ENCODE data around the gene CENPM. TPM values are rescaled to one million over a fixed set of nuclear protein-coding genes. Genes with fewer than 3 reads are reported as not detected.

Gene CENPM
- total RNA-seq, 1 donor from 2014 or later: 53.5 TPM

DNA sequence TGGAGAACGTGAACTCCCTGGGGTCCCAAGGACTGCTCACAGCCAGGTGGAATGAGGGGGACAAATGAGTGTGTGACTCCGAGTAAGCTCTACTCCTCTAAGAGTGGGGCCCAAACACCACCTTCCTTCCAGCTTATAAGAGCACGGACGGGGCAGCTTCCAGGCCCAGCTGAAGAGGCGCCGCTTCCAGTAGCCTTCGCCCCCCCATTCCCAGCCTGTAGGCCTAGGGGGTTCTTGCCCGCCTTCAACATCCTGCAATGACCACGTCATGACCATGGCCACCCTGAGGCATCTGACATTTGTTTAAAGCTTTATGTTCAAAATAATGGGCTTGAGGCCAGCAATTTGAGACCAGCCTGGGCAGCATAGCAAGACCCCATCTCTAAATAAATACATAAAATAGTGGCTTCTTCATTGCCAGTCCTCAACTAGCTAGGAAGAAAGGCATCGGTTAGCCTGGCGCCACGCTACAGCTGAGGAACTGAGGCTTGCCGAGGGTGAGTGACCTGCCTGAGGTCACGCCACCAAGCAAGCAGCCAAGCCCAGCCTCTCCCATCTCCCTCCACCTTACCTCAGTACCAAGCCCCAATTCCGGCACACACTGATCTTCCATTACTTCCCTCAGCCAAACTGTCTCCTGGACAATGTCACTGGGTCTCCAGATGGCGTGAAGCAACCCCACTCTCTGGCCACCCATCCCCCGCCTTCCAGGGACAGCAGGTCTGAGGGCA, 12.5 kb downstream of the CENPM start:
- intact Hi-C loops (cut with micrococcal nuclease): no loop called here

DNA sequence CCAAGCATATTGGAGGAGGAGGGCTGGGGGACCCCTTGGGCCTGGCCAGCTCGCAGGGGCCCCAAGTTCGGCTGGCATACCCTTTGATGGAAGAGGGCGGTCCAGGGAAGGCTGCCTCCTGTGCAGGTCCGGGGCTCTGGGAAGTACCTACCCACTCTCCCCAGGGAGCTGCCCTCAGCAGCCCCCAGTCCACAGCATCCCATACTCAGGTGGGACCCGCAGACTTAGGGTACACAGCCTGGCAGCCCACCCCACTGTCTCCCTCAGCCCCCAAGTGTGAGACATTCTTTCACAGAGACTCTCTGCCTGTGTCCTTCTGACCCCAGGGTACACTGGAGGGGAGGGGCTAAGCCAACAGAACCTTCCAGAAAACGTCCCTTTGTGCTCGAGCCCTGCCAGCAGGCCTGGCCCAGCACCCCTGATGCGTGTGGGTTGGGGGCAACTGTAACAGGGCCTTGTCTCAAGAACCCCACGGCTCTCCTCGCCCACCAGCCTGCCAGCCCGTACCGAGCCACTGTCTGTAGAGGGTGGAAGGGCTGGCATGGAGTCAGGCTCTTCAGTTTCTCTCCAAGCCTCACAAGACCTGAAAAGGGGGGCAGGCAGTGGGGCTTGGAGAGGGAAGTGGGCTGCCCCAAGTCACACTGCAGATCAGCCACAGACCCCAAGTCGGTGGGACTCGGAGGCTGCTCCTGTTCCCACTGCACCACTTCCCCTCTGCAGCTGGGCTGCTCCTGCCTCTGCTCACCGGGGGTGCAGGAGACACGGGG, 13.4 kb downstream of the CENPM start:
- intact Hi-C loops (cut with micrococcal nuclease): no loop called here

DNA sequence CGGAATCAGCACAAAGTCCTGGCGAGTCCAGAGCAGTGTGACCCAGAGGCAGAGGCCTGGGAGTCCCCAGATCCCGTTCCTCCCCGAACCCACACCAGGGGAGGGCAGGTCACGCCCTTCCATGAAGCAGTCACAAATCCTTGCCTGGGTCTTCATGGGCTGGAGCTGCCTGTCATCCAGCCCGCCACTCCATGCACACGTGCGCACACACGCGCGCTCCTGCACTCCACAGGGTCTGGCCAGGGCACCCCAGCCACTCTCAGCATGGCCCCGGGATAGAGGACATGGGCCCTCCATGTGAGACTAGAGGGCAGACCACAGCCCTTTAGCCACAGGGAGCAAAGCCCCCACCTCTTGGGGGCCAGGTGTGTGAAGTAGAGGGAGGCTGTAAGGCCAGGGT, 14.6 kb downstream of the CENPM start:
- intact Hi-C loops (cut with micrococcal nuclease): no loop called here

DNA sequence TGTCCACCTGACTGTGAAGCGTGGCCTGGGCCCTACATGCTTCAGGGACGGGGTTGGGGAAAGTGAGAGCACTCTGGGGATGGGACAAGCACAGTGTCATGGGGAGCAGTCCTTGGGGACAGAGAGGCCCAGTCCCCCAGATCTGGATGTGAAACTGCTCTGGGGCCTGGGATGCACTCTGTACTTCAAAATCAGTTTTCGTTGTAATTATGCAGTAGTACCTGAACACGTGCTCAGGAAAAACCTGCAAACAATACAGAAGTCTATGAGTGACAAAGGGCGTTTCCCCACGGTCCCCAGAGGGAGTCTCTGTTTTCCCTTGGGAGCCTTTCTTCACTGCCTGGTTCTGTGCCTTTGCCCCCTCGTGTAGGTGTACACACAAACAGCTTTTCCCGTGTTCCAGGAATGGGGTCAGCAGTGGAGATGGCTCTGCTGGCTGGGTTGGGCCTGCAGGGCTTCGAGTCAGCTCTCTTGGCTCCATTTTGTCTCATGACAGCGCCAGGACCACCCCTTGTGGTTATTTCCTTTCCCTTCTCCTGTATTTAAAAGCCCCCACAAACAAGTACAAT, 15.2 kb downstream of the CENPM start:
- intact Hi-C loops (cut with micrococcal nuclease): no loop called here

DNA sequence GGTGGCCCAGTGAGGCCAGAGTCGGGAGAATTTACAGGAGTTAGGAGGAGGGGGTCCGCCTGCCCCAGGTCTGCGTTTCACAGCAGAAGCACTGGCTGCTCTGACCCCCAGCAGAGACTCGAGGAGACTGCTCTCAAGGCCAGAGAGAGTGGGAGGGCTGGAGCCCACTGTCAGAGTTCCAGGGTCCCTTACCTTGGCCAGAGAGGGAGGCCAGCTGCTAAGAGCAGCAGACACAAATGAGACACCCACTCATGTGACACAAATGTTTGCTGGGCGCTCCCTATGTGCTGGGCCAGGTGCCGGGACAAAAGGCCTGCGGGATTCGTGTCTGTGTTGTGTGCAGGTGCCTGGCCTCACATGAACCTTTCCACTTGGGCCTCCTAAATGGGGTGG, 17.5 kb downstream of the CENPM start:
- intact Hi-C loops (cut with micrococcal nuclease): no loop called here

DNA sequence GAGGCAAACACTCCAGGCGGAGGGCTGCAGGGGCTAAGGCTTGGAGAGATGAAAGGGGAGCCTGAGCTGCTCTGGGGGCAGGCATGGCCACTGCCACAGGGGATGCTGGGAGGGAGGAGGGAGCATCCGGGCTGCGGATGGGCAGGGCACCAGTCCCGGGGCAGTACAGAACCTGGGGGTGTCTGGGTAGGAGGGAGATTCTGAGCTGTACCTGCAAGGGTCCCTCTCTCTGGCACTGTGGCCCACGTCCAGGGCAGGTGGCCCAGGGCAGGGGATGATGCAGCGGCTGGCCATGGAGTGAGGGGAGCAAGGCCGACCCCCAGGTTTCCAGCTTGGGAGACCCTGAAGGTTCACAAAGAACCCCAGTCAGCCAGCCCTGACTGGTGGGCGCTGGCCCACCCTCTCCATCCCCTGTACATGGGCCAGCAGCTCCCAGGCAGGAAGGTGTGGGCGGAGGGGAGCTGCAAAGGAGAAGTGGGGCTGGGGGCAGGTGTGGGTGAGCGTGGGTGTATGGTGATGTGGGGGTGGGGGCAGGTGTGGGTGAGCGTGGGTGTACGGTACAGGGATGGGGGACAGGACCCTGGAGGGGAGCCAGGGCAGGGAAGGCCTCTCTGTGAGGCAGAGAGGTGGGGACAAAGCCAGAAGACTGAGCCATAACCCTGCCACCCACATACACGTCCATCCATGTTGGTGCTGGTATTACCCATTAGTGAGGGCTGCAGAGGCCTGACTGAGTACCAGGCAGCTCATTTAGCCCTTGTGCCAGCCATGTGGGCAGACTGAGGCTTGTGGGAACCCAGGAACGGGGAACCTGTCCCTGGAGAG, 18.1 kb downstream of the CENPM start:
- intact Hi-C loops (cut with micrococcal nuclease): no loop called here

DNA sequence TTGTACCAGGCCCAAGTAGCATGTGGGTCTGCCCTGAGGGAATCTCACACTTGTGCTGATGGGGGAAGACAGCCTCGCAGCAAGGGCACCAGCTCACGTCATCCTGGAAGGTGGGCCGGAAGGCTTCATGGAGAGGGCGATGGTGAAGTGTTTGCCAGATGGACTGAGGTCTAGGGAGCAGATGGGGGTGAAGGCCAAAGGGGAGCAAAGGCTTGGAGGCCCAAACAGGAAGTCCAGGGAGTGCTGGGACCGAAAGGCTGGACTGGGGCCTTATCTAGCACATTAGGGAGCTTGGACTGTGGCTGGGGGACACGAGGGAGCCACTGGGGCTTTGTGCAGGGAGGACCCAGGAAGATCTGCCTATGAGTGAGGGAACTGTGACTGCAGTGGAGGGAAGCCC, 19.1 kb downstream of the CENPM start:
- intact Hi-C loops (cut with micrococcal nuclease): no loop called here

DNA sequence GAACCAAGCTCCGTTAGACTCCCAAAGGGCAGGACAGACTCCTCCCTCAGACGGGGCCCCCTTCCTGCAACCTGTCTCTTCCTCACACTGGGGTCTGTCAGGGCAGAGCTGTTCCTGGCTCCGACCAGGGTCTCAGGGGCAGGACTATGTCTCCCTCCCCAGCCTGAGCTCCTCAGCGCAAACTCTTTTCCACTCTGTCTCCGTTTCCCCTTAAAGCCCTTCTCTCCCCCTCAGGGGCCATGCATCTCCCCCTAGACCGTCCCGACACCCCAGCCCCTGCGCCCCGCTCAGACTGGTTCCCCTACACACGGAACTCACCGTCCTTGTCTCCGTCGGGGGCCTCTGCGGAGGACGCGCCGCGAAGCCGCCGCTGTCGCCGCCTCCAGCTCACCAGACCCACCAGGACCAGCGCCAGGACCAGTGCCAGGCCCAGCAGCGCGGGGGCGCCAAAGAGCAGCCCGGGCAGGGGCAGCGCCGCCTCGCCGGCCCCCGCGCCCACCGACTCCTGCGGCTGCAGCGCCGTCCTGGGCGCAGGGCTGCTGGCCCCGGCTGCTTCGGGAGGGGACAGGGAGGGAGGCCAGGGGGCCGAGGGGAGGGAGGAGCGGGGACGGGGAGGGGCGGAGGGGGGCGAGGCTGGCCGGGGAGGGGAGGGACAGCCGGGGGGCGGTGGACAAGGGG, 21.0 kb downstream of the CENPM start:
- intact Hi-C loops (cut with micrococcal nuclease): loop anchor here (1.0 kb wide), 1 partner anchor 14 kb away; no protein-coding TSS in a partner anchor

DNA sequence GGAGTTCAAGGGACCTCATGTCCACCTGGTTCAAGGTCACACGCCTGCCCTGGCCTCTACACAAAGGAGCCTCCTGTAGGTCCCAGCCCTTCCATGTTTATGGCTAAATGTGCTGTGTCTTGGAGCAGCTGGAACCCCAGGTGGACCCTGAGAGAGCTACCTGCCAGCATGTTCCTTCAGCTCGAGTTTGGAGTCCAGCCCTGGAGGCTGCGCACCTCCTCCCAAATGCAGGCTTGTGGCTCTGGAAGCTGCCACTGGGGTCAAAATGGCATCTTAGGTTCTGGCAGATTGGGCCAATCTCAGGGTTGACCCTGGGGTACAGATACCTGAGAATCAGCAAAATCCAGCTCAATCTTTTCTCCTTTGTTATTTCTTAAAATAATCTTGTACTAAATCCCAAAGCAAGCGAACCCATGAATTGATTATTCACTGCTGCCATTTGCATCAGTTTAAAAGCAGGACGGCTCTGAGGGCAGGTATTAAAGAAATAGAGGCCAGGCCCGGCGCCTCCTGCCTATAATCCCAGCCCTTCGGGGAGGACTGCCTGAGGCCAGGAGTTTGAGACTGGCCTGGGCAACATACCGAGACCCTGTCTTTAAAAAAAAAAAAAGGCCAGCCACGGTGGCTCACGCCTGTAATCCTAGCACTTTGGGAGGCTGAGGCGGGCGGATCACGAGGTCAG, 23.2 kb downstream of the CENPM start:
- intact Hi-C loops (cut with micrococcal nuclease): no loop called here

DNA sequence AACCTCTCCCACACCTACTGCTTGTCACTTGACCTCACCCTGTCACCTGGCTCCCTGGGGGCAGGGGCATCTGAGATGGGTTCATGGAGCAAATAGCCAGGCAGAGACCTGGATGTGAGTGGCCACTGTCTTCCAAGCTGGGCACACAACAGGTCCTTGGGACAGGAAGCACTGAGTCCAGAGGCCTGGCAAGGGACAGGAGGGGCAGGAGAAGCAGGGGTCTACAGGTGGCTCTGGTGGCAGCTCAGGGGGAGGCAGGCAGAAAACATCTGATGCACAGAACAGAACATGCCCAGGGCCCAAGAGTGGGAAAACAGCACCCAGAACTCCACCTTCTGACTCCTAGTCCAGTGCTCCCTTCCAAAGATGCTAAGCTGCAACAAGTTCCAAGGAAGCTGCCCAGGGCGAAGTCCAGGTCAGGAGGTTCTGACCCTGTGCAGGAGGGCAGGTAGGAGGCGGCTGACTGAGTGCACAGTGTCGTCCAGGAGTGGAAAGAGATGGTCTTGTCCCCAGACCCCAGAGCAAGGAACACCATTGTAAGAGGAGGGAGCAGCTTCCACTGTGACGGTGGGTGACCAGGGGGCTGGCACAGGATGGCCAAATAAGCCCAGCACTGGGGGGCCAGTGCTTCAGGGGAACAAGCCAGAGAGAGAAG, 23.9 kb downstream of the CENPM start:
- intact Hi-C loops (cut with micrococcal nuclease): no loop called here

DNA sequence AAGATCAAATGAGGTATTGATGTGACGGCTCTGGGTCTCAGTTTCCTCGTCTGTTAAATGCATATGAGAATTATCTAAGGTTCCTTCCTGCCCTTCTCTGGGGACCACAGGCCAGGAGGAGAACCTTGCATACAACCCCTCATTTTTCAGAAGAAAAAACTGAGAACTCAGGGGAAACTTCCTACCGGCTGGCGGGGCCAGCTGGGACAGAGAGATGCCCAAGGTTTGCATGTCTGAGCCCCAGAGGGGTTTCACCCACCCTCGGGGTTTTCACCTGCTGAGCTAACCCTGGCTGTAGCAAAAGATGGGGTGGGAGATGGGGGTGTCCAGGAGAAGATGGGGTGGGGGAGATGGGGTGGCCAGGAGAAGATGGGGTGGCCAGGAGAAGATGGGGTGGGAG, 24.6 kb downstream of the CENPM start:
- intact Hi-C loops (cut with micrococcal nuclease): no loop called here

DNA sequence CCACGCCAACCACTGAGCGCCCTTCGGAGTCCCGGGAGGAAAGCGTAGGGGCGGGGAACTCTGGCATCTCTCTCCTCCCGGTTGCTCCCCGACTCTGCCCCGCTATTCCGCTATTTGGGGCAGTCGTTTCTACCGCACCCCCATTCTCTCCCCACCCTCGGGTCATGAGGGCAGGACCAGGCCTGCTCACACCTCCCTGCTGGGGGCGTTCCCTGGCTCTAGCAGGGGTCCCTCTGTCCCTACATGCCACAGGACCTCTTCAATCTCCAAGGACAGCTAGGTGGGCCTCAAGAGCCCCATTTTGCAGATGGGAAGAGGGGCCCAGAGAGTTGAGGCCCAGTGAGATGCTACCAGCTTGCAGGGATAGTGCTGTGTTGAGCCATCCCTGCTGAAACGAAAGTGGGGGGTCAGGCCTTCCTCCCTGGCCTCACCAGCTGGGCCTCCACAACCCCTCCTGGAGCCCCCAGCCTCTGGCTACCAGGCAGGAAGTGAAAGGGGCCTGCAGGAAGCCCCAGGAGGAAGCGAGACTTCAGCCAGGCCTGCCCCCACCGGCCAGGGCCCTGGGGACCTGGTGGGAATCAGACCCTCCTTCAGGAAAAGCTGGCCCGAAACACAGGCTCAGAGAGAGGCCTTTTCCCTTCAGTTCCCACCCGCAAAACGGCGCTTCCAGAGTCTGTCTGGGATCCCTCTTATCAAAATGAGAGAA, 26.5 kb downstream of the CENPM start:
- intact Hi-C loops (cut with micrococcal nuclease): no loop called here

DNA sequence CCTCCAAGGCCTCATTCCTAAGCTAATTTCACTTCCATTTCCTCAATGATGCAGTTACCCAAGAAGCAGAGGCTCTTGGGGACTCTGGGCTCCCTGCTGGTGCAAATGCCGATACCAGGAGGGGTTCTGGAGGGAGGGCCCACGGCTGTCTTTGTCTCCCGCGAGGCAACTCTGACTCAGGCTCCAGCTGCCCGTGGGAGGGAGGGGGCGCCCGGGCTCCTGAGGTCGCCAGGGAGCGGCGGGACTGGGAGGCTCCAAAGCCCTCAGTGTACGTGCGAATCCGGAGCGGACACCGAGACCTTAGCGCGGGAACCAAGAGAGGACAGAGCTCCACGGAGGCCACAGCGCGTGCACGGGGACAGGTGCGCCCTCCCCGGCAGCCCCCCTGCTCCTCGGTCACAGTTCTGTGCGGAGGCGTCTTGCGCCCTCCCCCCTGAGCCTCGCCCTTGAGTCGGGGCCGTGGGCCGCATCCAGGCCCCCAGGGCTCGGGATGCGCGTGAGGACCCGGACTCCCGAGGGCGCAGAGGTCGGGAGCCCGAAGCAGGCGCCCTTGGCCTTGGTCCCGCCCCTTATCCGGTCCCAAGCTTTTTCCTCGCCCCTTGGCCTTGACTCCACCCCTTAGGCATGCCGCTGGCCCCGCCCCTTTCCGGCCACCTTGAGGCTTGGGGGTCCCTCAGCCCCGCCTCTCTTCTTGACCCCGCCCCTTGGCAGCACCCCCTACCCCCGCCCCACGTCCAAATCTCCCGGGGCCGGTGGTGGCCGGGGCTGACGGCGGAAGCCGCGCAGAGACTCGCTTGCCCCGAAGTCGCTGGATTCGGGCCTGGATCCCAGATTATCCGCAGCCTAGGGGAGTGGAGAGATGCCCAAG, 27.4 kb downstream of the CENPM start:
- intact Hi-C loops (cut with micrococcal nuclease): loop anchor here (1.0 kb wide), 1 partner anchor 21 kb away; no protein-coding TSS in a partner anchor

DNA sequence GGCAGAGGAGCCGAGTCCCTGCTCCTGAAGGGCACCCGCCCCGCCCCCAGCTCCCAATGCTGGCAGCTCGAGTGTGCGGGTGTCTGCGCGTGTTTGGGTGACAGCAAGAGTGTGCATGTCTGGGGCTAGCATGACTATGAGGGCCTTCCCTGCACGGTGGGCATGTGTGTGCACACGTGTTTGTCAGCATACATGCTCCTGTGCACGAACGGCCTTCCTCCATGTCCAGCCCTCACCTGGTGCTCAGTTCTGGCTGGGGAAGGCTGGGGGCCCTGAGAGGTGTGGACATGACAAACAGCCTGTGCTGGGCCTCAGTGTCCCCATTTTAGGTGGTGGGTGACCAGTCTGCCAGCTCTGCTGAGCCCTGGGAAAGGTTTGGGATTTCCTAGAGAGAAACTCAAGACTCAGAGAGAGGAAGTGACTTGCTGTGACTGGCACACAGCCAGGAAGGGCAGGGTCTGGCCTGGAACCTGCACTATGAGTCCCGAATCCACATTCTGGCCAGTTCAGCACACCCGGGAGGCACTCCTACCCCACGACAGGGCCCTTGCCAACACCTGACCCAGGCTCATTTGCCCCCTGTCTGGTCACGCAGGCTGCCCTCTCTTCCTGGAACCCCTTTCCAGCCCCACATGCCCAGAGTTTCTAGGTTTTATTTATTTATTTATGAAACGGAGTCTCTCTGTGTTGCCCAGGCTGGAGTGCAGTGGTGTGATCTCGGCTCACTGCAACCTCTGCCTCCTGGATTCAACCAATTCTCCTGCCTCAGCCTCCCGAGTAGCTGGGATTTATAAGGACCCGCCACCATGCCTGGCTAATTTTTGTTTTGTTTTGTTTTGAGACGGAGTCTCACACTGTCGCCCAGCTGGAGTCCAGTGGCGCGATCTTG, 28.8 kb downstream of the CENPM start:
- intact Hi-C loops (cut with micrococcal nuclease): no loop called here

DNA sequence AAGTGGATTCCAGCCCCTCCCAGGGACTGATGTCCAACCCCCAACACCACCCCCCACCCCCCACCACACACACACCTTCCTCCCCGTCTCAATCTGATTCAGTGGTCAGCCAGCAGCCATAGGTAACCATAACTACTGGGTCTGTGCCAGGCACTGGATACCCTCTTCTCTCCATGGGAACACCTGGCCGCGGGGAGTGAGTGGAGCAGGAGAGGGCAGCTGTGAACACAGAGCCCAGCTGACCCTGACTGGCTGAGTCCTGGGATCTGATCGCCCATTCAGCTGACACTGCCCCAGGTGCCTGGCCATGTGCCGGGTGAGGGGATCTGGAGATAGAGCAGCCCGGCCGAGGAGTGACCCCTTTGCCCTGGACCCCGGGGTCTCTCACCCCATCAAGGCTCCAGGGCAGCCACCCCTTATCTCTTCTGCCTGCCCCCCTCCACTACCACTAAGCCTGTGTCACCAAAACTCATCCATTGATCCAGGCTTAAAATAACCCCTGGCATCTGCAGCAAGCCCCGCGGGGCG, 29.5 kb downstream of the CENPM start:
- intact Hi-C loops (cut with micrococcal nuclease): no loop called here

DNA sequence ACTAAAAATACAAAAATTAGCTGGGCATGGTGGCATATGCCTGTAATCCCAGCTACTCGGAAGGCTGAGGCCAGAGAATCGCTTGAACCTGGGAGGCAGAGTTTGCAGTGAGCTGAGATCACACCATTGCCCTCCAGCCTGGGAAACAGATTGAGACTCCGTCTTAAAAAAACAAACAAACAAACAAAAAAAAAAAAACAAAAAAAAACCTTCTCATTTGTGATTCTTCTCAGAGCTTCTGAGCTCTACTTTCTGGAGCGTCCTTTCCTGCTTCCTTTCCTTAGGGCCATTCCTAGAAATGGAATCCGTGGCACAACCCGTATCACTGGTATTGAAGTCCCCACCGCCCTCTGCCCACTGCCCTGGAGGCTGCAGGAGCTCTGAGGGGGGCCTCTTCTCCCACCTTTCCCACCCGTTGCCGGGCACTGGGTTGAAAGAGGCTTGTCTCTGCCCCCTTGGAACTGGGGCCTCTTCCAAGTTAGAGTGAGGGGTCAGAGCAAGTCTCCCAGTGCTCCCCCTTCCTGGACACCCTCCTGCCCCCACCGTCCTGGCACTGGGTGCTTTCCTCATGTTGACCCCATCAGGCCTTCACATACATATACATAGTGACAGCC, 30.1 kb downstream of the CENPM start:
- intact Hi-C loops (cut with micrococcal nuclease): no loop called here

Measured in T-helper 1 cell treated with Interleukin-12 subunit alpha and Interleukin-12 subunit beta and Interleukin-4 antibody, amounts not matched to agents 30 ng/mL and 1 ng/mL, for 36 hours (primary cell).